Pancreas (tissue), 10 donors: ENCODE results near the gene FTO. TPM values are rescaled to one million over a fixed set of nuclear protein-coding genes. Genes with fewer than 3 reads are reported as not detected.
"Not testable (repeated sequence)": the region's sequence is repeated elsewhere in the genome, so short reads cannot be mapped to it uniquely, and the experiment has no call there.

Experiments used
- ATAC-seq, 4 donors: fragments of 200-7000 bp; cut with Tn5 transposase; one replicate each; pipeline versions ENCODE4 v1.8.0 to v1.9.1; 2020; ENCODE audit warnings: mild to moderate bottlenecking in 4 of 4, moderate library complexity in 4 of 4
- DNase-seq, 6 donors: peaks; one replicate each; pipeline ENCODE4 v3.0.0-alpha.2; 2020
- FAIRE-seq: peaks from 2 replicates; lab custom pipeline; 2012; peaks lifted over from hg19 to GRCh38; lab: Jason Lieb, UNC
- H3K27ac ChIP-seq, 4 donors: fragments of 200-600 bp; sonication (generic); 1 replicate in 3 of 4; 2 replicates in 1 of 4; pipeline versions ENCODE4 v1.5.0 to v1.8.0; 2020
- H3K27me3 ChIP-seq, 4 donors: fragments of 200-600 bp; one replicate each; pipeline ENCODE4 v1.8.0; 2021
- H3K36me3 ChIP-seq, 3 donors: fragments of 200-600 bp; sonication (generic) in 1 of 3; one replicate each; pipeline versions ENCODE4 v1.5.0 to v1.8.0; 2020 to 2021
- H3K4me1 ChIP-seq, 3 donors: fragments of 200-600 bp; one replicate each; pipeline ENCODE4 v1.8.0; 2021
- H3K4me3 ChIP-seq, 4 donors: fragments of 200-600 bp; sonication (generic) in 2 of 4; one replicate each; pipeline versions ENCODE4 v1.5.0 to v1.8.0; 2020 to 2021
- H3K9me3 ChIP-seq, 4 donors: fragments of 200-600 bp; one replicate each; pipeline ENCODE4 v1.8.0; 2021
- CTCF ChIP-seq, 4 donors: fragments of 200-600 bp; sonication (generic) in 3 of 4; IDR thresholded peaks; one replicate each; pipeline versions ENCODE4 v1.5.0 to v1.8.0; 2021; ENCODE audit warnings: antibody characterized with exemption in 4 of 4
- WGBS, 2 donors: extraction: QIAGEN DNeasy Blood & Tissue Kit; methylation state at CpG; one replicate each; pipeline ENCODE4 v1.1.7; 2013; 5-methylcytosine and 5-hydroxymethylcytosine counted together
- intact Hi-C, 3 donors: fragments of 100-400 bp; cut with DNase I; formaldehyde crosslinking; loops; one replicate each; pipeline versions ENCODE4 v1.11.1 to v1.14.2; 2022
- polyA plus RNA-seq, 2 donors: library from polyadenylated mRNA; stranded (reverse); fragments of 200-250 nt; gene quantifications; one replicate each; pipeline ENCODE4 v1.2.3, GENCODE V29; 2013
- total RNA-seq, 6 donors: library from RNA; stranded (reverse); fragmentation: NEBNext Ultra II Directional in 4 of 6; extraction: Animal tissue kit (Norgen Biotek cat#: 25700) in 4 of 6; gene quantifications; one replicate each; pipeline versions ENCODE4 v1.2.1 to v1.2.4, GENCODE V29; 2021 to 2023
- donor health status: healthy with polysubstance abuse.
- donor health status: DM: no; HTN: no; CAD: no; lungs with moderate emphysema.
- donor health status: DM: no; HTN: no; CAD: no.
- donor health status: control.
- donor health status: control.
- donor health status: Bipolar disorder and iron deficiency.
- donor health status: DM: yes; HTN: yes; CAD: no.
- donor health status: DM: no; HTN: no; CAD: no.
- donor health status: DM: no; HTN: no; CAD: no.
- donor health status: DM: yes; HTN: yes; CAD: no.

The FTO gene
- total and polyA plus RNA-seq, 8 donors: 7.6 to 45.0 (median 31.7) TPM

- Histone ChIP-seq H3K27ac (no peak overlapping the region), H3K4me1 (no peaks in the 10 kb centered on the region), H3K9me3 (no peaks in the 10 kb centered on the region), H3K4me3 (no peak overlapping the region), H3K36me3 (no peaks in the 10 kb centered on the region), H3K27me3 (no peaks in the 10 kb centered on the region)
- TF ChIP-seq CTCF (IDR thresholded peaks at IDR 0.05): no peak
- WGBS, 2 donors: 92 to 95% methylated on average over 4 of the region's 4 CpGs
- DNase-seq (no peak), FAIRE-seq (no peak), ATAC-seq (no peak)
- intact Hi-C loops: no loop called here
These were observed 180.8 kb downstream of the FTO start for GRCh38 chr16:53884748-53885147.

GRCh38 chr16:53886482-53887378 is 182.8 kb downstream of the FTO start:
- no peaks in the 10 kb centered on the region for H3K36me3 ChIP-seq
- no peak overlapping the region for H3K4me3 ChIP-seq
- FAIRE-seq (no peak), DNase-seq (no peak), ATAC-seq (no peak)
- H3K9me3 ChIP-seq: no peaks in the 10 kb centered on the region
- H3K4me1 ChIP-seq: no peaks in the 10 kb centered on the region
- intact Hi-C loops: no loop called here
- TF ChIP-seq CTCF (IDR thresholded peaks at IDR 0.05): no peak
- 82 to 84% methylated on average over 7 of the region's 7 CpGs for WGBS, 2 donors
- H3K27ac ChIP-seq: no peak overlapping the region
- H3K27me3 ChIP-seq: no peaks in the 10 kb centered on the region

- no peaks in the 10 kb centered on the region for H3K36me3 ChIP-seq
- no peak for FAIRE-seq
- intact Hi-C loops: no loop called here
- H3K4me1 ChIP-seq: no peaks in the 10 kb centered on the region
- TF ChIP-seq CTCF (IDR thresholded peaks at IDR 0.05): no peak
- no peak overlapping the region for H3K4me3 ChIP-seq
- H3K27ac ChIP-seq: no peak overlapping the region
- no peak for ATAC-seq
- DNase-seq: no peak
- H3K9me3 ChIP-seq: no peaks in the 10 kb centered on the region
- WGBS, 2 donors: 88 to 92% methylated on average over 3 of the region's 3 CpGs
- no peaks in the 10 kb centered on the region for H3K27me3 ChIP-seq
These were observed 184.3 kb downstream of the FTO start for GRCh38 chr16:53888222-53888621.

GRCh38 chr16:53890877-53891276 is 186.9 kb downstream of the FTO start:
- FAIRE-seq, H3K4me1 ChIP-seq, intact Hi-C loops, H3K9me3 ChIP-seq, ATAC-seq, H3K4me3 ChIP-seq, H3K36me3 ChIP-seq, DNase-seq, H3K27me3 ChIP-seq, H3K27ac ChIP-seq: not testable (repeated sequence)
- 86 to 100% methylated on average over 7 to 8 of the region's 8 CpGs for WGBS, 2 donors

GRCh38 chr16:53891409-53892139 is 187.6 kb downstream of the FTO start:
- Histone ChIP-seq H3K4me1 (peaks cover 0 to 6% (median 0%) of the 10 kb centered on the region in 3 donors), H3K27me3 (no peaks in the 10 kb centered on the region), H3K36me3 (no peaks in the 10 kb centered on the region), H3K9me3 (no peaks in the 10 kb centered on the region), H3K27ac (no peak overlapping the region), H3K4me3 (no peak overlapping the region)
- FAIRE-seq: no peak
- no peak for DNase-seq
- intact Hi-C loops: no loop called here
- no peak for ATAC-seq
- TF ChIP-seq CTCF (IDR thresholded peaks at IDR 0.05): no peak
- 68 to 69% methylated on average over 9 of the region's 9 CpGs for WGBS, 2 donors
